Nucleus accumbens (tissue), 56 donors: ENCODE measurements around the gene FPGS.

ENCODE experiments used
- DNase-seq, 56 donors: peaks; one replicate each; lab custom pipeline; 2025; lab: John Stamatoyannopoulos, UW

The FPGS gene

DNA sequence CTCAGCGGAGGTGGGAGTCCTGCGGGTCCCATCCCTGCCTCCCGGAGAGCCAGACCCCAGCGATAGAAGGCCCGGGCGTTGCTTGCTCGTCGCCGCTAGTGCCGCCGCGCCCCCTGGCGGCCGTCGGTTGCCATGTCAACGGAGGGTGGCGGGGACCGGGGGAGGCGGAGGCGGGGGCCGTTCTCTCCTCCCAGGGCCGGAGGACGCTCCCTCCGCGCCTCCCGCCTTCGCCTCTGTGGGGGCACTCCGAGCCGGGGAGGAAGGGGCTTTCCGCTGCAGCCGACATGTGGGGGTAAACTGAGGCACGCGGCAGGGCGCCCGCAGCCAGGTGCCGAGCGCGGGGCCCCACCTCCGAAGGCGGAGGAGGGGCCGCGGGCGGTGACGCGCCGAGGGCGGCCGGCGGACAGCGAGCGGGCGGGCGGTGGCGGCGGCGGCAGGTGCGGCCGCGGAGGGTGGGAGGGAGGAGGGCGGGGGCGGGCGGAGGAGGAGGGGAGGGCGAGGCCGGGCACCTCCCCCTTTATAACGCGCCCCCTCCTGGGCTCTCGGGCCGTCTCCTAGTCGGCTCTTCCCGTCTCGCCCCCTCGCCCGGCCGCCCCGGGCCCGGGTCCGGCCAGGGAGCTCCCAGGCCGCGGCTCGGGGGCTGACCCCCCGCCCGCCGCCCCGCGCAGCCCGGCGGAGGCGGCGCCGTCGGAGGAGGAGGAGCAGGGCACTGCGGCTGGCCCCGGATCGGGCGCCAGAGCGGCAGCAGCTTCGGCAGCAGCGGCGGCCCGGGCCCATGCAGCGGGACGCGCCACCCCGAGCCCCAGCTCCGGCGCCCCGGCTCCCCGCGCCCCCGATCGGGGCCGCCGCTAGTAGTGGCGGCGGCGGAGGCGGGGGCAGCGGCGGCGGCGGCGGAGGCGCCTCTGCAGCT lies 17.4 kb upstream of the FPGS start:
- DNase-seq: peak in 53 of 56 donors; percentile 30 to 87 (median 74)

- peak in 53 of 56 donors; percentile 59 to 92 (median 82) for DNase-seq
Observed at GRCh38 chr9:127785933-127786772, 16.5 kb upstream of the FPGS start, which contains the start of gene CDK9. Gene CDK9 (plus strand): TSS chr9:127786034. CDS start chr9:127786149, 115 bp downstream.

DNA sequence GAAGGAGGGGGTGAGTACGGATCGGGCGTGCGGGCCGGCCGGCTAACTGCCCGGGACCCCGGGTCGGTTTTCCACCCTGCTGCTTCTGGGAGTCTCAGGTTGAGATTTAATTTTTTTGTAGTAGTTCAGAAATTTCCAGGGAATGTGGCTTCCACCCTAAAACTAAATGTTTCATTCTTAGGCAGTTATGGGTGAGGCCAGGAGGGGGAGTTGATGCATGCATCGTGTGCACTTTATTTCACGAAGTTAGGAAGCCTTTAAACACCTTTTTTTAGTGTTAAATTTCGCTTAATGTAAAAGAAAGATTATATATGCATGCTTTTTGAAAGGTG lies 15.9 kb upstream of the FPGS start:
- no peak for DNase-seq

DNA sequence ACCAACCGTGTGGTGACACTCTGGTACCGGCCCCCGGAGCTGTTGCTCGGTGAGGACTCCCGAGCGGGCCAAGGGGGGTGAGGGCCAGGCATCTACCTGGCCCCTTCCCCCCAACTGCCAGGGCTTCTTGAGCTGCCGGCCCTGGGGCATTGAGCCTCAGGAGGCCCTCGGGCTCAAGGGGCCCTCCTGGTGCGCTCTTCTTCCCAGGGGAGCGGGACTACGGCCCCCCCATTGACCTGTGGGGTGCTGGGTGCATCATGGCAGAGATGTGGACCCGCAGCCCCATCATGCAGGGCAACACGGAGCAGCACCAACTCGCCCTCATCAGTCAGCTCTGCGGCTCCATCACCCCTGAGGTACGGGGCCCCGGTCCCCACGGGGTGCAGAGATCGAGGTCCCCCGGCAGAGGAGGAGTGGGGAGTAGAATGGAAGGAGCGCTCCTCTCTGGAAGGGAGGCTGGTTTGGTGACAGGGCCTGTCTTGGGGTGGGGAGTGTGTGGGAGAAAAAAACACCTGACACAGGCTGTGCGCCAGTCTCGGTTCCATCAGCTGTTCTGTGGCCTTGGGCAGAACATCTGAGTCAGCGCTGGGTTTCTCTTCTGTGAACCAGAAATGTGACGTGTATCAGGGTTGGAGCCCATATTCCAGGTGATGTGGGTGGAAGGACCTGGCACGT lies 14.2 kb upstream of the FPGS start:
- peak in 16 of 56 donors; percentile 5 to 68 (median 43) for DNase-seq

- no peak for DNase-seq
Observed at GRCh38 chr9:127789179-127789578, 13.5 kb upstream of the FPGS start.

DNA sequence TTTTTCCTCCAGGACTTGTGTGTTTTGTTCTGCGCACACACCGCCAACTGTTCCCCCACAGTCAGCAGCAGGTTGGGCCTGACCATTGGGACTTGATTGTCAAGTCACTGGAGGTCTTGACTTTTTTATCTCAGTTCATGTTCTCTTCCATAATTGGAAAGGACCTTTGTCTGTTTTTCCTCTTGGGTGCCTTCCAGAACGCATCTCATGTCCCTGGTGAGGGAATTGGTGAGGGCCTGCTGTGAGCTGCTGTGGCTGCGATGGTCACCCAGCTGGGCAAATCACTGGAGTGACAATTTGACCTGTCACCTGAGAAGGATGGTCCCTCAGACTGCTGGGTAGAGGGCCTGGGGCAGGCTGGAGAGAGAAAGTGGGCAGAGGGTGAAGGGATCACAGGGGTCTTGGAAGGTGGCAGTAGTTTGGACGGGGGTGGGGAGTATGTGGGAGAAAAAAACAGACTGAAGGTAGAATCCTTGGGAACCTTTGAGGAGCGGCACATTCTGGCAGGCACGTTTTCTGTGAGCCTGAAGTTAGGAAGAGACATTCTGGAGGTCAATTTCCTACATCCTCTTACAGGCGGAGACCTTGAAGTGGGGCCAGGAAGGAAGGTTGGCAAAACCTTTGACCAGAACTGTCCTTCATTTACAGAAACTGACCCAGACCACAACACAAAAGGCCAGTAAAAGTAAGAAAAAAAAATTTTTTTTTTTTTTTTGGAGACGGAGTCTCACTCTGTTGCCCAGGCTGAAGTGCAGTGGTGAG lies 12.4 kb upstream of the FPGS start:
- DNase-seq: no peak

DNA sequence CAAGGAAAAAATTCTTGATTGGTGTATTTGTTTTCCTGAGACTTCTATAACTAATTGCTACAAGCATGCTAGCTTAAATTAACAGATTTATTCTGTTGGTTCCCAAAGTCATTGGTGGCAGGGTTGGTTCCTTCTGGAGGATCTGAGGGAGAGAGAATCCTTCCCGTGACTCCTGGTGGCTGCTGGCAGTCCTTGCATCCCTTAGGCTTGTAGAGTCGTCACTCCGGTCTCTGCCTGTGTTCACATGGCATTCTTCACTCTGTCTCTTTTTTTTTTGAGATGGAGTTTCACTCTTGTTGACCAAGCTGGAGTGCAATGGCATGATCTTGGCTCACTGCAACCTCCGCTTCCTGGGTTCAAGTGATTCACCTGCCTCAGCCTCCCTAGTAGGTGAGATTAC lies 11.6 kb upstream of the FPGS start:
- DNase-seq: no peak

- DNase-seq: no peak
Observed at GRCh38 chr9:127792417-127793031, 10.2 kb upstream of the FPGS start.

DNA sequence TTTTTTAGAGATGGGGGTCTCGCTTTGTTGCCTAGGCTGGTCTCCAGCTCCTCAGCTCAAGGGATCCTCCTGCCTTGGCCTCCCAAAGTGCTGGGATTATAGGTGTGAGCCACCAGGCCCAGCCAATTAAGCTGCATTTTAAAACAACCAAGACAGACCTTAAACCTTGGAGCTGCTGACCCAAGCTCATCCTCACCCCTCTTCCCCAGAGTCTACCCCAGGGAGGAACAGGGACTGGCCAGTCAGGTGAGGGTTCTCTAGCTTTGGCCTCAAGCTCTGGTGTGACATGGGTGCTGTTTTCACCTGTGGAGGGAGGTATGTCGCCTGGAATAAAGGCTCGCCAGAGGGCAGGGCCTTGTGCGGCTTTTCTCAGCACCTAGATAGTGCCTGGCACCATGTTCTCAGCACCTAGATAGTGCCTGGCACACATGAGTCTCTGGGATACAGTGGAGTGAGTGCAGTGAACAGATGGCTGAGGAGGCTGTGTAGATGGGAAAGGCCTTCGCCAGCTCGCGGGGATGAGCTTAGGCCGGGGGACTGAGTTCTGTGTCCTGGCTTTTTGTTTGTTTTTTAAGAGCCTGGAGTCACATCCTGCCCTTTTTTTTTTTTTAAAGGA lies 9.5 kb upstream of the FPGS start:
- no peak for DNase-seq

- DNase-seq: no peak
Observed at GRCh38 chr9:127794001-127794791, 8.5 kb upstream of the FPGS start.

DNA sequence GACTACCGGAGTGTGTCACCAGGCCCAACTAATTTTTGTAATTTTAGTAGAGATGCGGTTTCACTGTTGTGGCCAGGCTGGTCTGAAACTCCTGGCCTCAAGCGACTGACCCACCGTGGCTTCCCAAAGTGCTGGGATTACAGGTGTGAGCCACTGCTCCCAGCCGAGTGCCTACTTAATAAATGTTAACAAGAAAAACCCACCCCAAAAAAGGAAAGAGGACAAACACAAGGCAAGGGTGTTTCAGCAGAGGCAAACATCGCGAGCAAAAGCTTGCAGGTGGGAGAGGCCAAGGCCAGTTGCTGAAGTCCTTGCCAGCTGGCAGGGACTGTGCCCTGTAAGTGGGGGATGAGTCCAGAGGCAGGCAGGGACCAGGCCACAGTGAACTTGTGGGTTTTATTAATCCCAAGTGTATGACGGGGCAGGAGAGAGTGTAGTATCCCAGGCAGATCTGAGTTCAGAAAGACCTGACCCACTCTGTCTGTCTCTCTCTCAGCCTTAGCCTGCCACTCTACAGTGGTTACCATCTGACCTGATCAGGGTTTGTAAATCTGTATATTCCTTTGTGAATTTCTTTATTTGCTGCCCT lies 6.4 kb upstream of the FPGS start:
- no peak for DNase-seq

DNA sequence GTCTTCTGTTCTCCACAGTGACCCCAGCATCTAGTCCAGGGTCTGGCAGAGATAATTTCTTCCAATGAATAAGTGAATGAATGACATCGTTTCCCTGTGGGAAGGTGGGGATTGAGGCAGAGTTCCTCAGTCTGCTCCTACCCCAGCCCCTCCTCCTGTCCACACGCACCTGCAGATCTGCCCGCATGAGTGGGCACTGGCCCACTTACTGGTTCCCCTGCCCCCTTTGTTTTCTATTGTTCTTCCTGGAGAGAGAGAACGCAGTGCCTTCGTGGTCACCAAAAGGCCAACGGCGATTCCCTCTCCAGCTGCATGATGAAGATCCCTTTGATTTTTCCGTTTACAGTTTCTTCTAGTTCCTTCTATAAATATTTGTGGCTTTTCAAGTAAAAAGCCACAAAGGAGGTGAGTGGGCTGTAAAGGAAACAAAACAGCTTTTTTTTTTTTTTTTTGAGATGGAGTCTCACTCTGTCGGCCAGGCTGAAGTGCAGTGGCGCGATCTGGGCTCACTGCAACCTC lies 5.8 kb upstream of the FPGS start:
- no peak for DNase-seq

DNA sequence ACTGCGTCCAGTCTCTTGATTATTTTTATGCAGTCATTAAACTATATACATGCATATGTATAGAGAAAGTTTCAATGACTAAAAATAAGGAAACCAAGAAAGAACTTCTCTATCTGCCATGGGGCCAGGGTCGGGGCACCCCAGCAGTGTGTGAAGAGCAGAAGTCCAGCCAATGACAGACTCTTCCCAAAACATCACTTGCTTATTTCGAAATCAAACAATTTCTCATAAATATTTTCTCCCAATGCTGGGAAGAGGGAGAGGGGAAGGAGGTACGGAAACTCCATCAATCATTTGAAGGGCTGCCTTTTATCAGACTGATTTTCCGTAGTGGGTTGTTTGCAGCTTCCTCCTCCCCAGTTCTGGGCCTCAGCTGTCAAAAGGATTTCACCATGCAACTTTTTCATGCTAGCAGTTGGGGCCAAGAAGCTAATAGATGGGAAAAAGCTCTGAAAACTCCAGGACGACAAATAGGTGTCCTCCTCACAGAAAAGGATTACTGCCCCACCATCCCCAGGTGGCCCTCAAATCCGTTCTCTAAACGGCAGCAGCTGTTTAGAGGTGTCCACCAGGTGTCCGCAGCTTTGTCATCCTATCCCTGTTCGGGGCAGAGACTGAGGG lies 617 bp upstream of the FPGS start:
- DNase-seq: peak in 2 of 56 donors; percentile 18 to 46

DNA sequence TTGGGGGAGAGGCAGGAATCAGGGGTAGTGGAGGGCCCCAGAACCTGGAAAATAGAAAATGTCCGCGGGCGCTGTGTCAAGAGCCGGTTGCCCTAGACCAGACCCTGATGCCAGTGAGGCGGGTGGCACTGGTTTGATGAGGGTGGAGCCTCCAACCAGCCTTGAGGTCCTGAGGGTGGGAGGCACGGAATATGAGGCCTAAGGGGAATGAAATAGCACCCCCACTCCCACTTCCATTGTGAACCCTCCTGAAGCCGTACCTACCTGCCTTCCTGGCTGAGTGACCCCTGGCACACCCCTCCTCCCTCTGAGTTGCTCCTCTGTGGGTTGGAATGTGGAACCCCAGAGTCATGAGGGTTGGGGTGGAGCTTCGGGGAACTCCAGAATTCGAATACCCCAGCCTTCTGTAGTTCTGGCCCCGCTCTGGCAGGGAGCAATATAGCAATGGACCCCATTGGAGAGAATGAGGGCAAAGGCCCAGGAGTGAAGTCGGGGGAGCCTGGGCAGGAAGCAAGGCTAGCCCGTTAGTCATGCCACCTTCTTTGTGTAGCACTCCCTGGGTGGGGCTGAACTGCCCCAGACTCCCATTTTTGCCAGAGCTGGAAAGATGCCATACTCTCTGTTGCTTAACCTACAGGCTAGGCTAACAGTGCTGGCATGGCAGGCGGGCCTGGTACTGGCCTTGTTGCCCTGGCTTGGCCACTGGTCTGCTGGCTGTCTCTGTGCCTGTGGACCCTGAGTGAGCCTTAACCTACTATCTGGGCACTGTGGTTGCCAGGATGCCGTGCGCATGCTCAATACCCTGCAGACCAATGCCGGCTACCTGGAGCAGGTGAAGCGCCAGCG lies 1.0 kb downstream of the FPGS start:
- DNase-seq: no peak

GRCh38 chr9:127805620-127806019 lies 2.9 kb downstream of the FPGS start:
- DNase-seq: peak in 1 of 56 donors; percentile 11

GRCh38 chr9:127806871-127807270 lies 4.2 kb downstream of the FPGS start:
- DNase-seq: no peak
